Iris pigment epithelial cell (primary cell): ENCODE measurements around the gene ADGRG7.

Experiments
- DNase-seq: peaks from one replicate; pipeline ENCODE4 v3.0.0-alpha.2; 2011; ENCODE audit warnings: low read depth

The ADGRG7 gene

DNA sequence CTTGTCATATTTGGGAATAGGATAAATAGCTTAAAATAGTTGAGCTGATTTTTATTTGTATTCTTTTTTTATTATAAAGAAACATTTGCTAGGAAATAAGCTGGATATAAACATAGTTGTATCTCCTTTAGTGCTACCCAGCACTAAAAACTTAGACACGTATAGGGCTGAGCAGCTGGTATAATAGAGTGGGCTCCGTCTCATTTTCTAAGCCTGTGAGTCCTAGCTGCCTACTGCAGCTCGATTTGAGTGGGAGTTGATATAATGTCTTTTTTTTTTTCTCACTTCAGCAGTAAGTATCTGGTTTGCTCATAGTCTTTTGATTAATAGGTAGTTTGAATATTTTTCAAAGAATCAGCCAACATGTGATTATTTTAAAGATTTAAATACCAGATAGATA is 134.1 kb downstream of the ADGRG7 start:
- no peak for DNase-seq

DNA sequence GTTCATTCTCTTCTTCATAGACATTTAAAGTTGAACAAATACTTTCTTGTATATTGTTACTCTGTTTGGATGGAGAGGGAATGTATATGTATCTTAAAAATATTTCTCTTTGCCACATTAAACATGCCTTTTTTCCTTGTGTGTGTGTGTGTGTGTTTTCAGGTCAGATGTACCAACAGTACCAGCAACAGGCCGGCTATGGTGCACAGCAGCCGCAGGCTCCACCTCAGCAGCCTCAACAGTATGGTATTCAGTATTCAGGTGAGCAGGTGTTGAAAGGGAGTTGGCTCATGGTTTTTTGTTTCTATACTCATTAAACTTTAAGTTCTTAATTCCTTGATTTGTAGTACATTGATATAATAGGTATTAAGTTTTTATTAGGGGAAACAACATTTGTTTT is 135.3 kb downstream of the ADGRG7 start:
- no peak for DNase-seq
